Loucy (cell line): ENCODE data around the gene GNLY.

Experiments used
- H2AFZ ChIP-seq: fragments of 200-600 bp; sonication (generic); 2 replicates; pipeline ENCODE4 v1.6.0; 2016; ENCODE audit warnings: antibody characterized with exemption, mild to moderate bottlenecking, low read length, moderate library complexity
- H3F3A ChIP-seq: fragments of 200-600 bp; 2 replicates; pipeline ENCODE4 v1.6.0; 2016; ENCODE audit warnings: antibody characterized with exemption, low read depth, mild to moderate bottlenecking
- H3K27me3 ChIP-seq: fragments of 200-600 bp; sonication (generic); 2 replicates; pipeline ENCODE4 v1.6.1; 2014; ENCODE audit warnings: low read length, mild to moderate bottlenecking; ENCODE audit not compliant: insufficient read depth, poor library complexity, severe bottlenecking
- H3K36me3 ChIP-seq: fragments of 200-600 bp; sonication (generic); 2 replicates; pipeline ENCODE4 v1.6.1; 2016; ENCODE audit warnings: low read length; ENCODE audit not compliant: insufficient read depth
- H3K4me1 ChIP-seq: fragments of 200-600 bp; sonication (generic); 2 replicates; pipeline ENCODE4 v1.5.1; 2014; ENCODE audit warnings: low read length, mild to moderate bottlenecking; ENCODE audit not compliant: insufficient read depth, poor library complexity, severe bottlenecking
- H3K4me2 ChIP-seq: fragments of 200-600 bp; sonication (generic); 2 replicates; pipeline ENCODE4 v1.6.0; 2014; ENCODE audit warnings: antibody characterized with exemption, low read length, low read depth, mild to moderate bottlenecking; ENCODE audit not compliant: poor library complexity, severe bottlenecking
- H3K4me3 ChIP-seq: fragments of 200-600 bp; sonication (generic); 2 replicates; pipeline ENCODE4 v1.5.1; 2014; ENCODE audit warnings: low read length, mild to moderate bottlenecking, mixed read lengths; ENCODE audit not compliant: poor library complexity, severe bottlenecking
- H3K79me2 ChIP-seq: fragments of 200-600 bp; sonication (generic); 2 replicates; pipeline ENCODE4 v1.6.1; 2014; ENCODE audit warnings: low read length; ENCODE audit not compliant: insufficient read depth
- H3K9ac ChIP-seq: fragments of 200-600 bp; sonication (generic); 2 replicates; pipeline ENCODE4 v1.6.0; 2014; ENCODE audit warnings: mild to moderate bottlenecking, low read depth, low read length, moderate library complexity; ENCODE audit not compliant: poor library complexity, severe bottlenecking
- H3K9me2 ChIP-seq: fragments of 200-600 bp; sonication (generic); replicated peaks from 2 replicates; pipeline ENCODE4 v1.6.1; 2016; ENCODE audit warnings: low read depth, low read length, mixed read lengths
- H3K9me3 ChIP-seq: fragments of 200-600 bp; sonication (generic); 2 replicates; pipeline ENCODE4 v1.6.1; 2014; ENCODE audit warnings: mild to moderate bottlenecking, antibody characterized with exemption, low read length, low read depth; ENCODE audit not compliant: insufficient read depth
- H4K20me1 ChIP-seq: fragments of 200-600 bp; sonication (generic); 2 replicates; pipeline ENCODE4 v1.6.0; 2014; ENCODE audit warnings: antibody characterized with exemption, low read length, mild to moderate bottlenecking; ENCODE audit not compliant: insufficient read depth, poor library complexity, severe bottlenecking
- CTCF ChIP-seq: fragments of 200-600 bp; sonication (generic); conservative IDR thresholded peaks from 2 replicates; pipeline ENCODE4 v1.5.1; 2014; ENCODE audit warnings: mild to moderate bottlenecking, antibody characterized with exemption, low read length
- EZH2phosphoT487 ChIP-seq: fragments of 200-600 bp; IDR thresholded peaks from 2 replicates; pipeline ENCODE4 v1.6.1; 2018; ENCODE audit warnings: antibody characterized with exemption, mild to moderate bottlenecking, moderate library complexity, borderline replicate concordance

GNLY gene

GRCh38 chr2:85727798-85728197, 33.6 kb downstream of the GNLY start:
- TF ChIP-seq CTCF (no peak), EZH2phosphoT487 (no peak)
- Histone ChIP-seq H3K79me2 (no peaks in the 10 kb centered on the region), H3F3A (no peaks in the 10 kb centered on the region), H3K9me2 (no peaks in the 10 kb centered on the region), H3K9me3 (no peaks in the 10 kb centered on the region), H4K20me1 (no peaks in the 10 kb centered on the region), H3K4me2 (no peak overlapping the region), H3K36me3 (no peaks in the 10 kb centered on the region), H3K4me1 (no peaks in the 10 kb centered on the region), H3K4me3 (no peak overlapping the region), H3K27me3 (no peaks in the 10 kb centered on the region), H2AFZ (no peak overlapping the region), H3K9ac (no peak overlapping the region)

- Histone ChIP-seq H3K36me3 (no peaks in the 10 kb centered on the region), H3K9me3 (no peaks in the 10 kb centered on the region), H2AFZ (peak overlapping the region; percentile 69; the same call in 1 of the 2 replicates), H3K4me3 (no peak overlapping the region), H3K4me2 (no peak overlapping the region), H3K79me2 (no peaks in the 10 kb centered on the region), H4K20me1 (no peaks in the 10 kb centered on the region), H3K9ac (no peak overlapping the region), H3K27me3 (no peaks in the 10 kb centered on the region), H3K4me1 (no peaks in the 10 kb centered on the region), H3F3A (no peaks in the 10 kb centered on the region), H3K9me2 (no peaks in the 10 kb centered on the region)
- TF ChIP-seq CTCF (no peak), EZH2phosphoT487 (no peak)
Measured at GRCh38 chr2:85728342-85728741, 34.2 kb downstream of the GNLY start.

- H4K20me1 ChIP-seq, result no peaks in the 10 kb centered on the region
- H3K79me2 ChIP-seq, result no peaks in the 10 kb centered on the region
- TF ChIP-seq CTCF (peak; percentile 95), EZH2phosphoT487 (no peak)
- H3K36me3 ChIP-seq, result no peaks in the 10 kb centered on the region
- no peaks in the 10 kb centered on the region for H3K27me3 ChIP-seq
- H2AFZ ChIP-seq, result peak overlapping the region; percentile 69
- H3K9me3 ChIP-seq, result no peaks in the 10 kb centered on the region
- no peaks in the 10 kb centered on the region for H3F3A ChIP-seq
- no peaks in the 10 kb centered on the region for H3K4me1 ChIP-seq
- H3K9me2 ChIP-seq, result no peaks in the 10 kb centered on the region
- H3K4me3 ChIP-seq, result no peak overlapping the region
- no peak overlapping the region for H3K4me2 ChIP-seq
- no peak overlapping the region for H3K9ac ChIP-seq
Measured at GRCh38 chr2:85728883-85729824, 35.0 kb downstream of the GNLY start.
